Forelimb muscle (tissue), 1 donor: Measurements from ENCODE around the gene SNAPC3. TPM values are rescaled to one million over a fixed set of nuclear protein-coding genes. Genes with fewer than 3 reads are reported as not detected.
A peak's percentile ranks its signal among the peaks of the same experiment; 100 is the strongest.
"Not testable (repeated sequence)": the region's sequence is repeated elsewhere in the genome, so short reads cannot be mapped to it uniquely, and the experiment has no call there.

Experiments used
- DNase-seq: peaks from one replicate; pipeline ENCODE4 v3.0.0-alpha.2; 2013; ENCODE audit warnings: low read depth
- polyA plus RNA-seq: library from polyadenylated mRNA; unstranded; fragments of 120-200 nt; gene quantifications from one replicate; pipeline ENCODE4 v1.2.1, GENCODE V29; 2013; ENCODE audit not compliant: insufficient read length

The SNAPC3 gene
- polyA plus RNA-seq = 28.2 TPM

- DNase-seq = peak; percentile 87
Measured at GRCh38 chr9:15422372-15423230, at the start of gene SNAPC3. Gene SNAPC3, plus strand, starts transcription at chr9:15422876. Its CDS starts 4 bp downstream, at chr9:15422880.

GRCh38 chr9:15373881-15374280 is 48.8 kb upstream of the SNAPC3 start:
- no peak for DNase-seq

- no peak for DNase-seq
Measured at GRCh38 chr9:15374310-15374709, 48.4 kb upstream of the SNAPC3 start.

- no peak for DNase-seq
Measured at GRCh38 chr9:15374825-15375224, 47.9 kb upstream of the SNAPC3 start.

- DNase-seq = no peak
Measured at GRCh38 chr9:15377625-15378540, 44.8 kb upstream of the SNAPC3 start.

GRCh38 chr9:15379317-15379716 is 43.4 kb upstream of the SNAPC3 start:
- not testable (repeated sequence) for DNase-seq

- not testable (repeated sequence) for DNase-seq
Measured at GRCh38 chr9:15379888-15380287, 42.8 kb upstream of the SNAPC3 start.

- no peak for DNase-seq
Measured at GRCh38 chr9:15381491-15381890, 41.2 kb upstream of the SNAPC3 start.

- DNase-seq = no peak
Measured at GRCh38 chr9:15386465-15386864, 36.2 kb upstream of the SNAPC3 start.

- DNase-seq = no peak
Measured at GRCh38 chr9:15389173-15389572, 33.5 kb upstream of the SNAPC3 start.

GRCh38 chr9:15389631-15390030 is 33.0 kb upstream of the SNAPC3 start:
- DNase-seq = no peak

GRCh38 chr9:15390201-15390600 is 32.5 kb upstream of the SNAPC3 start:
- DNase-seq = no peak

- DNase-seq = no peak
Measured at GRCh38 chr9:15392363-15392762, 30.3 kb upstream of the SNAPC3 start.

- no peak for DNase-seq
Measured at GRCh38 chr9:15400281-15400941, 22.3 kb upstream of the SNAPC3 start.

- no peak for DNase-seq
Measured at GRCh38 chr9:15401266-15401665, 21.4 kb upstream of the SNAPC3 start.

GRCh38 chr9:15403155-15403554 is 19.5 kb upstream of the SNAPC3 start:
- no peak for DNase-seq

- DNase-seq = no peak
Measured at GRCh38 chr9:15404171-15404570, 18.5 kb upstream of the SNAPC3 start.

- DNase-seq = no peak
Measured at GRCh38 chr9:15416880-15417279, 5.8 kb upstream of the SNAPC3 start.

GRCh38 chr9:15417626-15418025 is 5.0 kb upstream of the SNAPC3 start:
- no peak for DNase-seq

- no peak for DNase-seq
Measured at GRCh38 chr9:15420796-15421195, 1.9 kb upstream of the SNAPC3 start.

GRCh38 chr9:15421532-15421931 is 1.1 kb upstream of the SNAPC3 start:
- DNase-seq = no peak

- no peak for DNase-seq
Measured at GRCh38 chr9:15421990-15422371, 695 bp upstream of the SNAPC3 start.
